B cell (primary cell): ENCODE results near the gene SUSD4. TPM values are rescaled to one million over a fixed set of nuclear protein-coding genes. Genes with fewer than 3 reads are reported as not detected.

Experiments
- ATAC-seq: fragments of 200-7000 bp; cut with Tn5 transposase; one replicate; pipeline ENCODE4 v1.10.0; 2021; ENCODE audit warnings: low read depth, mild to moderate bottlenecking, moderate number of reproducible peaks, moderate library complexity
- CTCF ChIA-PET: fragments of 350-600 bp; sonication (Branson Sonifier 250); formaldehyde crosslinking; loops from one replicate; lab custom pipeline; 2021; ENCODE audit warnings: antibody characterized with exemption, inconsistent platforms; lab: Charles Lee
- POLR2A ChIA-PET: fragments of 350-600 bp; sonication (Branson Sonifier 250); formaldehyde crosslinking; loops from one replicate; lab custom pipeline; 2021; ENCODE audit warnings: antibody characterized with exemption; lab: Charles Lee
- DNase-seq: peaks from one replicate; pipeline ENCODE4 v3.0.0; 2013
- H2AFZ ChIP-seq: 2 replicates; pipeline ENCODE4 v1.6.1; 2012; ENCODE audit warnings: mild to moderate bottlenecking, low read depth, low read length; ENCODE audit not compliant: insufficient read depth, poor library complexity, severe bottlenecking
- H3K27ac ChIP-seq, 2 donors: 1 replicate in 1 of 2; 2 replicates in 1 of 2; pipeline ENCODE4 v1.5.1; 2012 to 2013; ENCODE audit warnings: low read length in 2 of 2, mild to moderate bottlenecking in 2 of 2, moderate library complexity in 1 of 2
- H3K27me3 ChIP-seq, 4 experiments: fragments of 200-600 bp in 1 of 4; sonication (generic) in 1 of 4; replicated peaks in 1 of 4; 1 replicate in 2 of 4; 2 replicates in 2 of 4; pipeline versions ENCODE4 v1.6.1 to v1.7.0; 2013 to 2016; ENCODE audit warnings: low read length in 3 of 4, mild to moderate bottlenecking in 2 of 4, mixed read lengths in 1 of 4, moderate library complexity in 1 of 4; ENCODE audit not compliant: insufficient read depth in 4 of 4, control insufficient read depth in 3 of 4; ENCODE audit errors: control extremely low read depth in 1 of 4
- H3K36me3 ChIP-seq, 2 experiments: replicated peaks in 1 of 2; 1 replicate in 1 of 2; 2 replicates in 1 of 2; pipeline versions ENCODE4 v1.6.1 to v1.7.1; 2013; ENCODE audit warnings: low read length in 1 of 2; ENCODE audit not compliant: insufficient read depth in 2 of 2, control insufficient read depth in 1 of 2; ENCODE audit errors: control extremely low read depth in 1 of 2, extremely low read depth in 1 of 2
- H3K4me1 ChIP-seq, 2 donors: fragments of 200-600 bp in 1 of 2; sonication (generic) in 1 of 2; 1 replicate in 1 of 2; 2 replicates in 1 of 2; pipeline versions ENCODE4 v1.5.1 to v1.6.1; 2013 to 2017; ENCODE audit warnings: low read length in 2 of 2; ENCODE audit not compliant: control insufficient read depth in 2 of 2, insufficient read depth in 2 of 2
- H3K4me2 ChIP-seq: replicated peaks from 2 replicates; pipeline ENCODE3; 2012; ENCODE audit warnings: mild to moderate bottlenecking, low read depth, low read length; ENCODE audit not compliant: poor library complexity, severe bottlenecking
- H3K4me3 ChIP-seq, 5 experiments: fragments of 200-600 bp in 1 of 5; sonication (generic) in 1 of 5; 1 replicate in 3 of 5; 2 replicates in 2 of 5; pipeline versions ENCODE4 v1.5.1 to v1.7.0; 2011 to 2016; ENCODE audit warnings: low read length in 4 of 5, mild to moderate bottlenecking in 4 of 5, low read depth in 2 of 5, control low read depth in 1 of 5, moderate library complexity in 1 of 5; ENCODE audit not compliant: insufficient read depth in 1 of 5; ENCODE audit errors: control extremely low read depth in 1 of 5, extremely low read depth in 1 of 5
- H3K79me2 ChIP-seq: fragments of 200-600 bp; sonication (generic); one replicate; pipeline ENCODE4 v1.6.0; 2016; ENCODE audit warnings: low read length; ENCODE audit not compliant: control insufficient read depth, insufficient read depth
- H3K9ac ChIP-seq: fragments of 200-600 bp; sonication (generic); 2 replicates; pipeline ENCODE4 v1.6.1; 2017; ENCODE audit warnings: mild to moderate bottlenecking, low read length, moderate library complexity
- H3K9me3 ChIP-seq, 3 donors: one replicate each; pipeline versions ENCODE4 v1.6.1 to v1.7.1; 2013; ENCODE audit warnings: low read length in 2 of 3; ENCODE audit not compliant: control insufficient read depth in 2 of 3, insufficient read depth in 1 of 3; ENCODE audit errors: control extremely low read depth in 1 of 3
- H4K20me1 ChIP-seq: 2 replicates; pipeline ENCODE4 v1.6.0; 2012; ENCODE audit warnings: mild to moderate bottlenecking, low read length; ENCODE audit not compliant: insufficient read depth, control insufficient read depth, poor library complexity, severe bottlenecking
- H3K27ac Mint-ChIP-seq: one replicate; pipeline ENCODE4 v1.8.0; 2021; ENCODE audit warnings: mixed read lengths
- H3K27me3 Mint-ChIP-seq: one replicate; pipeline ENCODE4 v1.8.0; 2021; ENCODE audit warnings: mixed read lengths
- H3K4me1 Mint-ChIP-seq: one replicate; pipeline ENCODE4 v1.8.0; 2021; ENCODE audit warnings: mixed read lengths
- H3K4me3 Mint-ChIP-seq: one replicate; pipeline ENCODE4 v1.8.0; 2021; ENCODE audit warnings: mixed read lengths
- H3K9me3 Mint-ChIP-seq: one replicate; pipeline ENCODE4 v1.8.0; 2022; ENCODE audit warnings: mixed read lengths; ENCODE audit not compliant: insufficient read depth
- CTCF ChIP-seq: fragments of 200-600 bp; IDR thresholded peaks from one replicate; pipeline ENCODE4 v1.8.0; 2022; ENCODE audit warnings: antibody characterized with exemption, mild to moderate bottlenecking
- EZH2 ChIP-seq: IDR thresholded peaks from 2 replicates; pipeline ENCODE4 v1.6.1; 2012; ENCODE audit warnings: borderline replicate concordance, low read depth, mild to moderate bottlenecking, moderate library complexity, low read length; ENCODE audit not compliant: insufficient read depth, poor library complexity, severe bottlenecking
- WGBS: methylation state at CpG from one replicate; pipeline ENCODE4 v1.1.5; 2013; ENCODE audit warnings: missing lambda C conversion rate; ENCODE audit not compliant: insufficient coverage; 5-methylcytosine and 5-hydroxymethylcytosine counted together
- intact Hi-C: fragments of 100-400 bp; cut with micrococcal nuclease; formaldehyde crosslinking; loops from one replicate; pipeline ENCODE4 v1.10.0; 2022
- polyA plus RNA-seq: library from polyadenylated mRNA; depleted of rRNA; stranded (reverse); fragments of >200 nt; gene quantifications from 2 replicates; pipeline ENCODE4 v1.2.3, GENCODE V29; 2012
- total RNA-seq, 2 donors: library from RNA; stranded (reverse); fragments of 120-200 nt in 1 of 2; gene quantifications; 1 replicate in 1 of 2; 2 replicates in 1 of 2; pipeline versions ENCODE4 v1.2.3 to v1.2.4, GENCODE V29; 2013 to 2022

Gene SUSD4
- total and polyA plus RNA-seq, 2 donors (not counting 1 experiment from before 2014, with no cell fraction given) = 0.13 TPM; not detected in 1

- Histone ChIP-seq H4K20me1 (no peaks in the 10 kb centered on the region), H3K27me3 (no peaks in the 10 kb centered on the region), H2AFZ (no peak overlapping the region), H3K79me2 (no peaks in the 10 kb centered on the region), H3K4me2 (no peak overlapping the region), H3K4me3 (no peak overlapping the region), H3K9ac (no peak overlapping the region), H3K36me3 (no peaks in the 10 kb centered on the region), H3K27ac (no peak overlapping the region), H3K9me3 (peaks cover 0 to 6% (median 0%) of the 10 kb centered on the region in 3 donors), H3K4me1 (no peaks in the 10 kb centered on the region)
- Mint-ChIP-seq H3K27ac (no peak overlapping the region), H3K4me1 (no peaks in the 10 kb centered on the region), H3K9me3 (no peaks in the 10 kb centered on the region), H3K27me3 (peaks cover 4% of the 10 kb centered on the region), H3K4me3 (no peak overlapping the region)
- 25% methylated on average over 2 of the region's 5 CpGs for WGBS
- ChIA-PET POLR2A (no interaction called here), CTCF (no interaction called here)
- DNase-seq (no peak), ATAC-seq (no peak)
- intact Hi-C loops = no loop called here
- TF ChIP-seq CTCF = no peak
- TF ChIP-seq EZH2 = no peak
Measured at GRCh38 chr1:223312705-223313414, 51.1 kb downstream of the SUSD4 start.

- Mint-ChIP-seq H3K4me1 (no peaks in the 10 kb centered on the region), H3K27me3 (peaks cover 4% of the 10 kb centered on the region), H3K4me3 (no peak overlapping the region), H3K27ac (no peak overlapping the region), H3K9me3 (no peaks in the 10 kb centered on the region)
- no peaks in the 10 kb centered on the region for H3K36me3 ChIP-seq
- ChIA-PET POLR2A (no interaction called here), CTCF (no interaction called here)
- H3K27ac ChIP-seq = no peak overlapping the region
- no peak overlapping the region for H3K9ac ChIP-seq
- DNase-seq (no peak), ATAC-seq (no peak)
- no peaks in the 10 kb centered on the region for H3K79me2 ChIP-seq
- H3K4me2 ChIP-seq = no peak overlapping the region
- TF ChIP-seq EZH2 (no peak), CTCF (no peak)
- H4K20me1 ChIP-seq = no peaks in the 10 kb centered on the region
- H3K27me3 ChIP-seq = no peaks in the 10 kb centered on the region
- no peak overlapping the region for H3K4me3 ChIP-seq
- WGBS = 71% methylated on average over 2 of the region's 2 CpGs
- no peaks in the 10 kb centered on the region for H3K4me1 ChIP-seq
- peaks cover 0 to 6% (median 0%) of the 10 kb centered on the region in 3 donors for H3K9me3 ChIP-seq
- H2AFZ ChIP-seq = no peak overlapping the region
- intact Hi-C loops = no loop called here
Measured at GRCh38 chr1:223312273-223312672, 51.7 kb downstream of the SUSD4 start.
